Cardiac muscle cell (in vitro differentiated cells and primary cell): Measurements from ENCODE around the gene JMY. TPM values are rescaled to one million over a fixed set of nuclear protein-coding genes. Genes with fewer than 3 reads are reported as not detected.
A peak's percentile ranks its signal among the peaks of the same experiment; 100 is the strongest.
"Not testable (repeated sequence)": the region's sequence is repeated elsewhere in the genome, so short reads cannot be mapped to it uniquely, and the experiment has no call there.

Experiments
- DNase-seq, 2 donors: peaks; one replicate each; pipeline versions ENCODE4 v3.0.0 to v3.0.0-alpha.2; 2010 to 2017; ENCODE audit warnings: low read depth in 1 of 2, low spot score in 1 of 2
- H3K27ac ChIP-seq: fragments of 200-600 bp; sonication (generic); 2 replicates; pipeline ENCODE4 v1.5.1; 2016
- H3K27me3 ChIP-seq: fragments of 200-600 bp; sonication (generic); 2 replicates; pipeline ENCODE4 v1.6.0; 2016; ENCODE audit warnings: control low read depth
- H3K36me3 ChIP-seq: fragments of 200-600 bp; sonication (generic); 2 replicates; pipeline ENCODE4 v1.5.1; 2016; ENCODE audit warnings: control low read depth
- H3K4me1 ChIP-seq: fragments of 200-600 bp; sonication (generic); 2 replicates; pipeline ENCODE4 v1.8.1; 2017; ENCODE audit warnings: low read depth, mild to moderate bottlenecking, mixed run types
- H3K4me3 ChIP-seq: fragments of 200-600 bp; sonication (generic); 2 replicates; pipeline ENCODE4 v1.5.1; 2016; ENCODE audit warnings: mild to moderate bottlenecking
- H3K9me3 ChIP-seq: fragments of 200-600 bp; sonication (generic); 2 replicates; pipeline ENCODE4 v1.5.1; 2017; ENCODE audit warnings: low read depth, mild to moderate bottlenecking, control low read depth
- polyA plus RNA-seq: library from polyadenylated mRNA; unstranded; fragments of >200 nt; fragmentation: Nextera tagmentation; extraction: Ambion mirVana; gene quantifications from 2 replicates; pipeline ENCODE4 v1.2.1, GENCODE V29; 2016
- total RNA-seq: library from RNA; depleted of rRNA; stranded (reverse); fragments of >200 nt; gene quantifications from 2 replicates; pipeline ENCODE4 v1.2.3, GENCODE V29; 2016
- TF ChIP-seq, protein P1 (sequence below): IDR thresholded peaks from 2 replicates; pipeline ENCODE4 v1.5.1; 2012; ENCODE audit warnings: low read depth, mild to moderate bottlenecking, low read length

JMY gene
- total and polyA plus RNA-seq, 2 experiments from 2014 or later, result 6.3 to 23.0 TPM

DNA sequence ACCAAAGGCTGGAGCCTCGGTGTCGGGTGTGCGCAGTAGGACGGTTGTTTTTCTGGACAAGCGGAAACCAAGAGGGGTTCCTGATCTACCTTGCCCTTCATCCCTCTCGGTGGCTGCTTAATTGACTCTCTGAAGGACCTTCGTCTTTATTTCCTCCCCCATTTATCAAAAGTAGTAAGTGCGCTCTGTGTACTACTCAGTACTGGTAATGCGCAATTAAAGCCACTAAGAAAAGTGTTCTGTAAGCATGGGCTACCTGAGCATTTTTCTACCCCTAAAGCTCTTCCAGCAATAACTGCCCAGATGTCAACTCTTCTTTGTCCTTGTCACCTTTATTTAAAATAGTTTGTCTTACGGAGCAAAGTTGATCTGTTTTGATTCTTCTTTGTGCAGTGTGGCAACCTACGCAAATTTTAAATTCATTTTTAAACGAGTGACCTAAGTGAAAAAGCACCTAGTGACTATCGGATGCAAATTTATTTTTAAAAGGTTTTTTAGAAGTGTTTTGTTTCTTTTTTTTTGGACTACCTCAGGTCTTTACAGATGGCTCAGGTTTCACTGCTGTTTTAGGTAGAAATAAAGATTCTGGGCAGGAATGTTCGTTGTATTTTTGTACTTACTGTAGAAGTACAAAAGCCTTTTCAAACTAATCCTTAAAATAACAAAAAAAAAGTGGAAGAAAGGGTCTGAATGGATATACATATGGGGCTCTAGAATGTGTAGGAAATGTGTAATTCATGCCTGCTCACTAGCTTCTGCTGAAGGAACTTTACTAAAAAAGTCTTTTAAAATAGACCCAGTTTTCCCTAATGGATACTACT lies 2.0 kb downstream of the JMY start:
- DNase-seq, result peak in 1 of 2 donors; percentile 9
- no peak overlapping the region for H3K27ac ChIP-seq
- TF ChIP-seq, protein P1, sequence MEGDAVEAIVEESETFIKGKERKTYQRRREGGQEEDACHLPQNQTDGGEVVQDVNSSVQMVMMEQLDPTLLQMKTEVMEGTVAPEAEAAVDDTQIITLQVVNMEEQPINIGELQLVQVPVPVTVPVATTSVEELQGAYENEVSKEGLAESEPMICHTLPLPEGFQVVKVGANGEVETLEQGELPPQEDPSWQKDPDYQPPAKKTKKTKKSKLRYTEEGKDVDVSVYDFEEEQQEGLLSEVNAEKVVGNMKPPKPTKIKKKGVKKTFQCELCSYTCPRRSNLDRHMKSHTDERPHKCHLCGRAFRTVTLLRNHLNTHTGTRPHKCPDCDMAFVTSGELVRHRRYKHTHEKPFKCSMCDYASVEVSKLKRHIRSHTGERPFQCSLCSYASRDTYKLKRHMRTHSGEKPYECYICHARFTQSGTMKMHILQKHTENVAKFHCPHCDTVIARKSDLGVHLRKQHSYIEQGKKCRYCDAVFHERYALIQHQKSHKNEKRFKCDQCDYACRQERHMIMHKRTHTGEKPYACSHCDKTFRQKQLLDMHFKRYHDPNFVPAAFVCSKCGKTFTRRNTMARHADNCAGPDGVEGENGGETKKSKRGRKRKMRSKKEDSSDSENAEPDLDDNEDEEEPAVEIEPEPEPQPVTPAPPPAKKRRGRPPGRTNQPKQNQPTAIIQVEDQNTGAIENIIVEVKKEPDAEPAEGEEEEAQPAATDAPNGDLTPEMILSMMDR, result no peak
- H3K27me3 ChIP-seq, result no peaks in the 10 kb centered on the region
- H3K9me3 ChIP-seq, result no peaks in the 10 kb centered on the region
- peak overlapping the region; percentile 82 for H3K4me3 ChIP-seq
- H3K36me3 ChIP-seq, result no peaks in the 10 kb centered on the region
- peaks cover 15% of the 10 kb centered on the region for H3K4me1 ChIP-seq

DNA sequence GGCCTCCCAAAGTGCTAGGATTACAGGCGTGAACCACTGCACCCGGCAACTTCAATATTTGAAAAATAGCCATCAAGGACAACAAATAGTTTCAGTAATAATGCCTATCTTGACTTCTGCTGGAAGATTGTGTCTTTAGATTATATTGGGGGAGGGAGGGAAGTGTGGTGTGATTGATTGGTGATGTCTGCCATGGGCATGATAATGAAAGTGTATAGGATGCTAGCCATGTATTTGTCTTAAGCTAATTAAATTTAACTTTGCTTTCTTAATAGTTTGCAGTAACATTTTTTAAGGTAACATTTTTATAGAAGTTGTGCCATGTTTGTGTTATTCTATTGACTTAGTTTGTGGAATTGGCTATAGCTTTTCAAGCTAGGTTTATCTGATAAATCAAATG lies 4.6 kb downstream of the JMY start:
- H3K4me3 ChIP-seq, result no peak overlapping the region
- peaks cover 15% of the 10 kb centered on the region for H3K4me1 ChIP-seq

DNA sequence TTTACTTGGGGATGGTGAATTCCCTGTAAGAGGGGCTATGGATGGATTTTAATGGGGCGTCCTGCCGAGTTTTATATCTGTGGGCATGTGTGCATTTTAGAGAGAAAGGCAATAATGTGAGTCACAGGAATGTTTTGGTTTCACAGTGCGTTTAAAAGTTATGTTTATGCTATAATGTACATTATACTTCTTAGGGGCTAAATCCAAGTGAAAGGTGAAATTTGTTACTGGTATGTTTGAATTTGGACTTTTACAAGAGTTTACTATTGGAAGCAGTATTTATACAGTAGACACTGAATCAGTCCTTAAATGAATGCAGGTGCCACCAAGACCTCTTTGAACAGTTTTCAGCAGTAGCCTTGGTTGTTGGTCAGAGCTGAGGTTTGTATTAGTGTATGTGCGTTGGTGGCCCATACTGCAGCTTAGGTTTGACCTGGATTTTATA lies 5.6 kb downstream of the JMY start:
- H3K9me3 ChIP-seq, result no peaks in the 10 kb centered on the region
- no peak for DNase-seq
- H3K27ac ChIP-seq, result no peak overlapping the region
- peaks cover 15% of the 10 kb centered on the region for H3K4me1 ChIP-seq
- TF ChIP-seq, protein P1, result no peak
- no peak overlapping the region for H3K4me3 ChIP-seq
- H3K36me3 ChIP-seq, result no peaks in the 10 kb centered on the region
- H3K27me3 ChIP-seq, result no peaks in the 10 kb centered on the region

More for the DNA sequence above, 4.6 kb downstream of the JMY start:
- no peaks in the 10 kb centered on the region for H3K27me3 ChIP-seq
- TF ChIP-seq, protein P1, result no peak
- H3K27ac ChIP-seq, result no peak overlapping the region
- H3K36me3 ChIP-seq, result no peaks in the 10 kb centered on the region
- H3K9me3 ChIP-seq, result no peaks in the 10 kb centered on the region
- no peak for DNase-seq

DNA sequence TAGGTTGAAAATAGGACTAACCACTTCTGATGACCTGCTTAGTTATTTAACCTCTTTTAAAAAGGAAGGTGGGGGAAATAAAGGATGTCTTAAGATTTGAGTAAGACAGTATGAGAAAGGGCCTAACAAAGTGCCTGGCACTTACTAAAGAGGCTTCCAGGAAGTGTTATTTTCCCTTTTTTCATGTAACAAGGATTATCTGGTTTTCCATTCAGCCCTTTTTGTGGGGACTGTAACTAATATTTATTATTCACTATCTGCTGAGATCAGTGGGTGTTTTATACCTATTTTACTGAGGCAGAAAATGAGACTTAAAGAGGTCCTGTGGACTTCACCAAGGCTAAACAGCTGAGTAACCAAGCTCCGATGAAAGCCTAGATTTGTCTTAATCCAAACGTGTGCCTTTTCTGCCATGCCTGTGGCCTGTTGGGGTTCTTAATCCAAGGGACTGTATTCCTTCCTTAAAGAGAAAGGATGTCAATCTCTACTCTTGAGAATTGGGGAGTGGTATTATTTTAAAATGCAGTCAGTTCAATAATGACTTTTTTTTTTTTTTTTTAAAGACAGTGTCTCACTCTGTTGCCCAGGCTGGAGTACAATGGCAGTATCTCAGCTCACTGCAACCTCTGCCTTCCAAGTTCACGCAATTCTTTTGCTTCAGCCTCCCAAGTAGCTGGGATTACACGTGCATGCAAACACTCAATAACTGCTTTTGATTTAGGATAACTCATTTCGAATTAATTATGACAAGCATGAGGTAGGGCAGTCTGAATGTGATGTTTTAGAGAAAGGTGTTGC lies 6.5 kb downstream of the JMY start:
- H3K36me3 ChIP-seq, result no peaks in the 10 kb centered on the region

DNA sequence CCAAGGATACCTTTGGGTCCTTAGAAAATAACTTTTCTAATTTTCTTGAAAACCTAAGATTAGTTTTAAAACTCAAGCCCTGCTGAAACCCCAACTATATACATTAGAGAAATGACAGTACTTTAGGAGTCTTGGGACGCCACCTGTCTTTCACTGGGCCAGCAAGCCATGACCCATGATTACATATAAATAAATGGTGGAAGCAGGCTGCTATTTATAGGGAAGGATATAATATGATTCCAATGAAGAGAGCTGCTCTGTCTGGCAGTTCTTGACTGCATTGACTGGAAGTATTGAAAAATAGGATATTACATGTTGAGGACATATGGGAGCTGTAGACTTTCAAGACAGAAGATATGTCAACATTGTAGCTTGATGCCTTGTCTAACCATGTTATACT lies 7.3 kb downstream of the JMY start:
- H3K27ac ChIP-seq, result no peak overlapping the region
- H3K9me3 ChIP-seq, result no peaks in the 10 kb centered on the region
- H3K27me3 ChIP-seq, result no peaks in the 10 kb centered on the region
- TF ChIP-seq, protein P1, result no peak
- H3K4me3 ChIP-seq, result no peak overlapping the region
- no peaks in the 10 kb centered on the region for H3K36me3 ChIP-seq
- peaks cover 15% of the 10 kb centered on the region for H3K4me1 ChIP-seq
- DNase-seq, result no peak

More for the DNA sequence above, 6.5 kb downstream of the JMY start:
- no peak for DNase-seq
- no peaks in the 10 kb centered on the region for H3K9me3 ChIP-seq
- TF ChIP-seq, protein P1, result no peak
- peaks cover 15% of the 10 kb centered on the region for H3K4me1 ChIP-seq
- H3K4me3 ChIP-seq, result no peak overlapping the region
- peak overlapping the region; percentile 4 for H3K27ac ChIP-seq
- H3K27me3 ChIP-seq, result no peaks in the 10 kb centered on the region

DNA sequence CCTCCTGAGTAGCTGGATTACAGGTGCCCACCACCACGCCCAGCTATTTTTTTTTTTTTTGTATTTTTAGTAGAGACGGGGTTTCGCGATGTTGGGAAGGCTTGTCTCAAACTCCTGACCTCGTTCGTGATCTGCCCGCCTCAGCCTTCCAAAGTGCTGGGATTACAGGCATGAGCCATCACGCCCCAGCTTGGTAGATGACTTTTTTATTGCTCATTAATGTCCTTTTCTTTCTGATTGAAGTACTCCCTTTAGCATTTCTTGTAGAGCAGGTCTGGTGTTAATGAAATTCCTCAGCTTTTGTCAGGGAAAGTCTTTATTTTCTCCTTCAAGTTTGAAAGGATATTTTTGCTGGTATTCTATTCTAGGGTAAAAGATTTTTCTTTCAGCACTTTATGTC lies 18.1 kb downstream of the JMY start:
- H3K4me1 ChIP-seq, H3K4me3 ChIP-seq, DNase-seq, H3K27me3 ChIP-seq, H3K9me3 ChIP-seq, H3K36me3 ChIP-seq, H3K27ac ChIP-seq: not testable (repeated sequence)
